Right ventricle myocardium inferior (tissue), 1 donor: ENCODE data around the gene TBC1D22A. TPM values are rescaled to one million over a fixed set of nuclear protein-coding genes. Genes with fewer than 3 reads are reported as not detected.
A peak's percentile ranks its signal among the peaks of the same experiment; 100 is the strongest.

Experiments used
- ATAC-seq: fragments of 200-7000 bp; cut with Tn5 transposase; one replicate; pipeline ENCODE4 v1.9.1; 2020; ENCODE audit warnings: mild to moderate bottlenecking, moderate library complexity
- DNase-seq: peaks from one replicate; pipeline ENCODE4 v3.0.0; 2021; ENCODE audit errors: missing footprints
- intact Hi-C: fragments of 100-400 bp; cut with DNase I; formaldehyde crosslinking; loops from one replicate; pipeline ENCODE4 v1.11.0; 2022
- total RNA-seq: library from RNA; stranded (reverse); fragmentation: NEBNext Ultra II Directional; extraction: Animal tissue kit (Norgen Biotek cat#: 25700); gene quantifications from one replicate; pipeline ENCODE4 v1.2.1, GENCODE V29; 2021
- donor health status: DM: no; HTN: yes; CAD: no; lungs with severe emphysema.

TBC1D22A gene
- total RNA-seq, 1 donor from 2014 or later = 14.6 TPM

DNA sequence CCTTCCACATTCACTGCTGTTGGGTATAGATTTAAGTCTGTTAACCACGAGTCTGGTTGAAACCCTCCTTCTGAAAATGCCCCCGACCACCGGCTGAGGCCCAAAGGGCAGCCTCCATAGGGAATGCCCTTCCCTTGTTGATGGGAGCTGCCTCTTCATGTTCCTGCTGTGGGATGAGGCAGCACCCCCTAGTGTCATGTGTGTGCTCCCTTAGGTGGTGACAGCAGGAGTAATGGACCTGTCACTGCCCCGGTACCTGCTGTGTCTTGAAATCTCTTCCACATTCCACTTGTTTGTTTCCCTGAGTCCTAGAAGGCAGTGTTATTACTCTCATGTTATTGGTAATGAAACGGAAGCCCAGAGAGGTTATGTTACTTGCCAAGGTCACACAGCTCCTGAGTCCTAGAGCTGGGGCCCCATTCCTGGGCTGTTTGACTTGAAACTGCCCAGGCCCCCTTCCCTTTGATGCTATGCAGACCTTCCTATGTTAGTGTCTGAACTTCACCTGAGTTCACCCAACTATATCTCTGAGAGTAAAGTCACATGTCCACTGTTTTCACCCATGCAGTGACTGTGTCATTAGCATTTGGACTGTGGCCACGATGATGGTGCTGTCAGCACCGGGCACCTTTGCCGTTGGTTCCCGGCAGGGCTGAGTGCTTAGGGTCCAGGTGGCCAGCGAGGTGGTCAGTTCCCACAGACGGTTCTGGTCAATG is 234.3 kb downstream of the TBC1D22A start:
- ATAC-seq = peak; percentile 53
- intact Hi-C loops = no loop called here
- DNase-seq = no peak

DNA sequence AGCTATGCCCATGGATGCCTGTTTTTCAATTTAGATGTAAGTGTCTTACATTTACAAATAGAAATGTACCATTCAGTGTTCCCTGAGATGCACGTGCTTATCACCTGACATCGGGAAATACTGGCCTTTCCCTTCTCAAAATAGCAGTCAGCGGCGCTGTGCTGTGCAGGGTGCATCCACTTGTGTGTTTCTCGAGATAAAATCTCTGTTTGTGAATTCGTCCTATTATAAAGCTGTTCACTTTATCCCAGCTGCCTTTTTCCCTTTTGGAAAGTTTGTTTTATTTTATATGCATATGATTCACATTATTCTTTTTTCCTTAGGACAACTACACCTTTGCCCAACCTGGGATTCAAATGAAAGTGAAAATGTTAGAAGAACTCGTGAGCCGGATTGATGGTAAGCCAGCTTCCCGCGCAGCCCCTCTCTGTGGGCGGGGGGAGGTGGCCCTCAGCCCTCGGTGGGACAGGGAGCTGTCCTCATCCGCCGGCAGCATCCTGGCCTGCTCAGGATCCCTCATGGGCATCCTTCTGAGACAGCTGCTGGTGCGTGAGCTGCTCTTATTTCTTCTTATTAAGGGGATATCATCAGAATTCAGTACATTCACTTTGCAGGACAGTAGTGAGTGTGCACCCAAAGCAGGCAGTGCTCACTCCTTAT is 235.0 kb downstream of the TBC1D22A start:
- ATAC-seq = no peak
- peak; percentile 45 for DNase-seq
- intact Hi-C loops = no loop called here

DNA sequence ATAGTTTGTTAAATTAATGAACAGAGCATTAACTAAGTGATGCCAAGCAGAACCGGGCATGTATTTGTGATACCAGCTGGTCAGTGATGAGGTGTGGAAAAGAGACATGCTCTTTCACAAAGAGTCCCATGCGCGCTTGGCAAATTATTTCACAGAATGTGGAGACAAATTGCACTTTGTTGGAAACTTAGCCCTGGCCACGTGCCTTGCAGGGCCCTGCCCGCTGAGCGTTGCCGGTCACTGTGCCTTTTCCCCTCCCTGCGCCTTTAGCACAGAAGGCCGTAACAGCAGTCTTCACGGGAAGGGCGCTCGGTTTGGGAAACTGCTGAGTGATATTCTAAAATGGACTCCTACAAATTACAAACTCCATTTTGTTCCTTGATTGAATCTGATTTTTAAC is 235.9 kb downstream of the TBC1D22A start:
- intact Hi-C loops = no loop called here
- no peak for ATAC-seq
- DNase-seq = no peak

DNA sequence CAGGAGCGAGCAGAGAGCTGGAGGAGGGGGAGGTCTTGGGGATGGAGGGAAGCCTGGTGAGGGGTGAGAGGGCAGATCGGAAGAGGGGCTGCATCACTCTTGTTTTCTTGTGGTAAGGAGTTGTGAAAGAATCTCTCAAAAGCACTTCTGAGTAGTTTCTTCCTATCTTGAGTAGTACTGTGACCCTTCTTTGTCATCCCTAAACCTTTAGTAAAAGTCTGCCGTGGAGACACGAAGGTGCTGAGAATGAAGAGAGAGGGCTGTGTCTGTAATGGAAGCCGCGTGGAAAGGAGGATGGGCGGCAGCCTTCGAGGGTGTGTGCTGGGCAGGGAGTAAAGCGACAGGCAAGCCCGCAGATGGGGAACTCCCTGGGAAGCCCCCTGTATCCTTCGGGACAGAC is 237.8 kb downstream of the TBC1D22A start:
- DNase-seq (no peak), ATAC-seq (no peak)
- intact Hi-C loops = no loop called here

DNA sequence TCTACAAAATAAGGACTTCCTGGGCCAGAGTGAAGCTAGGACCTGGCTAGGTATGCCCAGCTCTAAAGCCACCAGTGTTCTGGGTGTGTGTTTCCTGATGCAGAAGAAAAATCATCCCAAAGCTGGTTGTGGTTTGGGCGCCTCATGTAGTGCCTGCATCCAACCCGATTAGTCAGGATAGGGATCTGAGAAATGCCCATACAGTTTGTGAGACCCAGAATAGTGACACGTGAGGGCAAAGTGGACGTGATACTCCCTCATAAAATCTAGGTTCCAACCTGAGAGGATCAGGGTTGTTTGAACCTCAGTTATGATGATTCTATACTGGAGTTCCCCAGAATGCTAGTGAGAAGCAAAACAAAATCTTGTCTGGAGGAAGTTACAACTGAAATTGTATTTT is 238.4 kb downstream of the TBC1D22A start:
- intact Hi-C loops = no loop called here
- DNase-seq (no peak), ATAC-seq (no peak)

DNA sequence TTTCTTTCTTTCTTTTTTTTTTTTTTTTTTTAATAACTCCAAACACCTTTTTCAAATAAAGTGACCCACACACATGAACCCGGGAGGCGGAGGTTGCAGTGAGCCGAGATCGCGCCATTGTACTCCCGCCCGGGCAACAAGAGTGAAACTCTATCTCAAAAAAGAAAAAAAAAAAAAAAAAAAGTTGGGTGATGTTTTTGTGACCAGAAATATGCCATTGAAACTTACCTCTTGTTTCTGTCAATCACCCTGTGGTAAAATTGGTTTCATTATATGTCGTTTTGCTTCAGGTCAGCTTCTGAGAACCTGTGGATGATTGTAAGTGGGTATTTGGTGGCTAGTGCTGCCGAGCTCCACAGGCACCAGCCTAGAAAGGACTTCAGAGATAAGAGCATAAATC is 238.8 kb downstream of the TBC1D22A start:
- no peak for DNase-seq
- no peak for ATAC-seq
- intact Hi-C loops = no loop called here

DNA sequence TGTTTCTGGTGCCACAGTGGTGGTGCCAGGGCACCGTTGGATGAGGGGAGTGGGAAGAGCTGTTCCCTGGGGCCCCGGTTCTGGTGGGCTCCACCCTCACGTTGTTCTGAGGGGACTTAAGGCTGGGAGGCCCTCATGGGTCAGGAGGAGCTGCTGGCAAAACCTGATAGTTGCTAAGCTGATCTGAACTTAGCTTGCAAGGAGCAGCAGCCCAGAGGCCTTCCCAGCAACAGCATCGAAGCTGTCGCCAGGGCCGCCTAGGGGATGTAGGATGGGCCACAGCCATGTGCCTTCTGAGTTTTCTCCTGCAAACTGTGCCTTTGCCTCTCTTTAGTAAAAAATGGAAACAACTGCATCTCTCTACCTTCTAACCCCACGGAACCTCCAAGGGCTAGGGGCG is 240.2 kb downstream of the TBC1D22A start:
- DNase-seq (no peak), ATAC-seq (no peak)
- intact Hi-C loops = no loop called here

DNA sequence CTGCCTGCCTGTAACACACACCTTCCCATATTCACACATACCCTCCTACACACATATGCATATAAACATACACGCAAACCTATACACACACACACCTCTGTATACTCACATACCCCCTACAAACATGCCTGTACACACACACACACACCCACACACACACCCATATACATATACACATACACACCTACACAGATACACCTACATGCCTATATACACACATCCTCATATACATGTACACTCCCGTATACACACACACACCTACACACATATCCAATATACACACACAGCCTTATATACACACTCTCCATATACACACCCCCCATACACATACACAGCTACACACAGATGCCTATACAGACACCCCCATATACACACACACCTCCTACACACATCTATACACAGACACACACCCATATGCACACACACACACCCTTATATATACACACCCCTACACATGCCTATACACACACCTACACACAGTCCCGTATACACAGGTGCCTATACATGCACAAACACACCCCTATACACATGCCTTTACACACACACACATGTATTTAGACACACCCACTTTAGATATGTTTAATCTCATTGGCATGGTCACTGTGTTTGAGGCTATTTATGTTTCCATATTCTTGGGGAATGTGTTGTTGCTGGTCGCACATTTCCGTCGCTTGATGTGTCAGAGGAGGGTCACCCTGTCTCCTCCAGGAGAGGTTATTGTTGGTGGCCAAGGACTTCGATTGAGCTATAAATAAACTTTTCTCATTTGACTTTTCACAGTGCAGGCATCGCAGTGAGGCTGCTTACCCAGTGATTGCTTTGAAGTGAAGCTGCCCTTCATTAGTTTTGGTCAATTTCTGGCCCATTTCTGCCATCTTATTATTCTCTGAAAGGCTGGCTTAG is 243.3 kb downstream of the TBC1D22A start:
- intact Hi-C loops = no loop called here
- DNase-seq = no peak
- ATAC-seq = peak; percentile 44

DNA sequence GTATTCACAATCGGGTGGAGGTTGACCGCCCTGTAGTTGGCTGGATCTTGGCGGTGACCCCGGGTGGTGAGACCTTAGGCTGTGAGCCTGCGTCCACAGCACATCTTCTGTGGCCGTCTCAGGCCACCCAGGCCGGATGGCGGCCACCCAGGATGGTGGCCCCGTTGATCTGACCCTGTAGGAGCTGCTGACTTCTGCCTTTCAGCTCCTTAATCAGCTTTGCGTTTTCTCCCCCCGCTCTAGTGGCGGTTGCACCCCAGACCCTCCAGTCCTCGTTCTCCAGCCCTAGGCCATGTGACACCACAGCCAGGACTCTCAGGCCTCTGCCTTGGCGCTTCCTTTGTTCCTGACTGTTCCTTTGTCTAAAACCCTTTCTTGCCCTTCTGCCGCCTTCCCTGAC is 244.0 kb downstream of the TBC1D22A start:
- intact Hi-C loops = no loop called here
- DNase-seq = no peak
- ATAC-seq = no peak

DNA sequence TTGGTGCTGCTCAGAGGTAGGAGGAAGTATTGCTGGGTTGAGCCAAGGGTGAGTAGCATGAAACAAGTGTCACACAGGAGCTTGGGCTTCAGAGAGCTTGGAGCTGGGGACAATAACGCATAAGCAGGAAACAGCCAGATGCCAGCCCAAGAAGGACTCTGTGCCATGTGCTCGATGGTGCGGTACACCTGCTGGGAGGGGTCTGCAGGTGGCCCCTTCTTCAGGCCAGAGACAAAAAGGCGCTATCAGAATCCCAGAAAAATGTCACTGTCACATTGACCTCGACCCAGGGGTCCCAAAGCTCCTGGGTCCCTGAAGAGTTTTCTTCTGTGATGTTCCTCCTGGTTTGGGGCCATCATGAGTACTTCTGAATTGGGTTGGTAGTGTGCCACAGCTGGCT is 244.4 kb downstream of the TBC1D22A start:
- DNase-seq (no peak), ATAC-seq (no peak)
- intact Hi-C loops = no loop called here

DNA sequence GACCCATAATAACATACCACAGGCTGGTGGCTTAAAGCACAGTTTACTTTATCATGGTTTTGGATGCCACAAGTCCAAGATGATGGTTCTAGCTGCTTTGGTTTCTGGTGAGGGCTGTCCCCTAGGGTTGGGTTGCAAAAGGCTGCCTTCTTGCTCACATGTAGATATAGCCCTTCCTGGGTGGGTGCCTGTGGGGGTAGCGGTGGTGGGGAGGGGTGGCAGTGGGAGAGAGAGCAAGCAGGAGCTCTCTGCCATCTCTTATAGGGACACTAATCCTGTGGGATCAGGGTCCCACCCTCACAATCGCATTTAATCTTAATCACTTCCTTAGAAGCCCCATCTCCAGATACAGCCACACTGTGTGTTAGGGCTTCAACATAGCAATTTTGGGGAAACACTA is 245.0 kb downstream of the TBC1D22A start:
- ATAC-seq = no peak
- intact Hi-C loops = no loop called here
- no peak for DNase-seq

DNA sequence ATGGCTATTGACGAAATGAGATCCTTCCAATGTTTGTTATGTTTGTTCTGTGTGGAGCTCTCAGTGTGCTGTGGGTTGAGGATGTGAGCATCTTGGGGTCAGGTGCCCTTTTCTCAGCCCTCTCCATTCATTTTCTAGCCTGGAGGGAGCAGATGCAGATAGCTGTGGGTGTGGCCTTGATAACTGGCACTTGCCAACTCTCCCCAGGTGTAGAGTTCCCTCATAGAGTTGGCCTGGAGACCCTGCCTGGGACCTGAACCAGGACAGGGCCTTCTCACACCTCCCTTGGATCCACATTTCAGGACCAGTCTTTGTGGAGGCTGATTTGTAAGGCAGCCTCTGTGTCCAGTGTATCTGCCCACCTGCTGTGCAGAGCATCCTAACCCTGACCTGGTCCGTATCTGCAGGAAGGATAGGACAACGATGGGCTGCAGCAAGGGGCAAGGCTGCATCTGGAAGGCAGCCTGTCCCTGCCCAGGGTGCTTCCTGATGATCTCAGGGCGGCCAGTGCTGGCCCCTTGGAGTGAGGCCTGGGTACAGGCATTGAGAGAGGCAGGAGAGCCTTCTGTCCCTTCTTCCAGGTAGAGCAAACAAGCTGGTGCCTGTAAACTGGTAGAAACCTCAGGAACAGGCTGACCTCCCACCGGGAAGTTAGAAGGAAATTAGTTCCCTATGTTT is 245.9 kb downstream of the TBC1D22A start:
- ATAC-seq (no peak), DNase-seq (no peak)
- intact Hi-C loops = no loop called here

DNA sequence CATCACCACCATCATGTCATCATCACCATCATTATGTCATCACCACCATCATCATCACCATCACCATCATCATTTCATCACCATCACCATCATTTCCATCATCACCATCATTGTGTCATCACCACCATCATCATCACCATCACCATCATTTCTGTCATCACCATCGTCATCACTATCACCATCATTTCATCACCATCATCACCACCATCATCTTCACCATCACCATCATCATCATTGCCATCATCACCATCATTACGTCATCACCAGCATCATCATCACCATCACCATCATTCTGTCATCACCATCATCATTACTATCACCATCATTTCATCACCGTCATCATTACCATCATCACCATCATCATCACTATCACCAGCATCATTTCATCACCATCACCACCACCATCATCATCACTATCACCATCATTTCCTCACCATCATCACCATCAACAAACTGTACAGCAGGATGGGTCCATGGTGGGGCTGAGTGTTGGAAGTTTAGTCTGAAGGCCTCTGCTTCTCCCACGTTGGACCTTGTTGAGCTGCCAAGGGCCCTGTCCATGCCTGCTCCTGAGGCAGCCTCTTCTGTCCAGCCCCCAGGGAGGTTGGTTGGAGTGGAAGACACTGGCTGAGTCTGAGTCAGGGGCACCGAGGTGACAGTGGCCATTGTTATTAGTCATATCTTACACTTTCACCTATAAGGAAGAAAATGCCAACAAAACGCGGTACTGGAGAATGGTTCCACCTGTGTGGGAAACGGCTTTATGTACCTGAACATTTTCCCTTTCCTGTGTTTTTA is 247.1 kb downstream of the TBC1D22A start:
- intact Hi-C loops = no loop called here

DNA sequence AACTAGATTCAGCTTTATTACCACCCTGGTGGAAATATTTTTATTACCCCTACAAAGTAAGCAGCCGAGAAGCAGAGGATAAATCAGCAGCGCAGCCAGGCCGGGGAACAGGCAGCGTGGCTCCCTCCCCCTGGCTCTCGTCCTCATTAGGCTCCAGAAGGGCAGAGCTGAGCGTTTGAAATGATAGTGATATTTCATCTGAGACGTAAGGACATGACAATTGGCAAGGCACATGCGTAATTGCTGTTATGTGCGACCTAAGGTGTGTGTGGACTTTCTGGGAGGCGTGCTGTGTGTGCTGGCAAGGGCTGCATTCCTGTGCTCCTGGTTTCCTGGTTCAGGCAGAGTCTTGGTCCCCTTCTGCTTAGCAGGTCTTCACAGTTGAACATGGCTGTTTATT is 247.8 kb downstream of the TBC1D22A start:
- DNase-seq = no peak
- no peak for ATAC-seq
- intact Hi-C loops = no loop called here

More for the DNA sequence above, 247.1 kb downstream of the TBC1D22A start:
- no peak for ATAC-seq
- no peak for DNase-seq

DNA sequence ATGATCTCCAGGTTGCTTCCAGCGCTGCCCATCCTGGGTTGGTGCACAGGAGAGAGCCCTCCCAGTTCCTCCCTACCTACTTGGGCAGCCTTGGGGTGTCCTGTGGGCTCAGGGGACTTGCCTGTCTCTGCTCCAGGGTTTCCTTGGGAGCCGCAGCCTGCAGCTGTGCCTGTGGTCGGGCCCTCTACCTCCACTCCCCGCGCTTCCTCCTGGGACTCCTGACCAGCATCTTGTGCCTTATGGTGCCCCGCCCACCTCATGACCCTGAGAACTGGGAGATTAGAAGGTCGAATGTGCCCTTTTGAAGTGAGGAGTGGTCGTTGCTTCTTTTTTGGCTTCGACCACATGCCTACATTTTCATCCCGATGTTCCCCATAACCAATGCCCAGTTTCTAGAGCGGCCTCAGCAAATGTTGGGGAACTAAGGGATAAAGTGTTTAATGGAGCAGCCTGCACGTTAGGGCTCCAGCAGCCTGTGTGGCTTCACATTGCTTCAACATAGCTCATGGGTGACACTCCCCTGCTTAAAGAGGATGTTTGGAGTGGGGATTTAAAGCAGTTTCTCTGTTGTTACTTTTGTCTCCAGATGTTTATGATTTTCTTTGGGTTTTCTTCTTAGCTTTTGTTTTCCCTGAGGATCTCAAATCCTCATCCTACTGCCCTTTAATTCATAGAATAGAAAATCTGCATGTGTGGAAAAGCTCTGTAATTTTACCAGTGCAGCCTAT is 248.8 kb downstream of the TBC1D22A start:
- DNase-seq (no peak), ATAC-seq (no peak)
- intact Hi-C loops = no loop called here

DNA sequence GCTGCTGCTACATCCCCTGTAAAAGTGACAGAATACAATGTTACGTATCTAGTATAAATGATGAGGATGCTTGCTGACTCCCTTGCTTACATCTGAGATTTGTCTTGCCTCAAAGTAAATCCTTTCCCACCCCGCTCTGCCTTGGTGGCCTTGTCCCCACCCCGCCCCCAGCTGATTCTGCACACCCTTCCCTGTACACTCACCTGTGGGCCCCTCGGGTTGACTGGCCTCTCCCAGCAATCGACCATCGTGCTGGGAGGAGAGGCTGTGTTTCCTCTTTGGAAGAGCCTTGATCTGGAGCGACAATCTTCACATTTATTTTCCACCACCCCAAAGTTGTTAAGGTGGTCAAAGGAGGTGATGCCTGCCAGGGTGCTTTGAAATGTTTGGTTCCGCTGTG is 249.4 kb downstream of the TBC1D22A start:
- intact Hi-C loops = no loop called here
- DNase-seq = no peak
- no peak for ATAC-seq

DNA sequence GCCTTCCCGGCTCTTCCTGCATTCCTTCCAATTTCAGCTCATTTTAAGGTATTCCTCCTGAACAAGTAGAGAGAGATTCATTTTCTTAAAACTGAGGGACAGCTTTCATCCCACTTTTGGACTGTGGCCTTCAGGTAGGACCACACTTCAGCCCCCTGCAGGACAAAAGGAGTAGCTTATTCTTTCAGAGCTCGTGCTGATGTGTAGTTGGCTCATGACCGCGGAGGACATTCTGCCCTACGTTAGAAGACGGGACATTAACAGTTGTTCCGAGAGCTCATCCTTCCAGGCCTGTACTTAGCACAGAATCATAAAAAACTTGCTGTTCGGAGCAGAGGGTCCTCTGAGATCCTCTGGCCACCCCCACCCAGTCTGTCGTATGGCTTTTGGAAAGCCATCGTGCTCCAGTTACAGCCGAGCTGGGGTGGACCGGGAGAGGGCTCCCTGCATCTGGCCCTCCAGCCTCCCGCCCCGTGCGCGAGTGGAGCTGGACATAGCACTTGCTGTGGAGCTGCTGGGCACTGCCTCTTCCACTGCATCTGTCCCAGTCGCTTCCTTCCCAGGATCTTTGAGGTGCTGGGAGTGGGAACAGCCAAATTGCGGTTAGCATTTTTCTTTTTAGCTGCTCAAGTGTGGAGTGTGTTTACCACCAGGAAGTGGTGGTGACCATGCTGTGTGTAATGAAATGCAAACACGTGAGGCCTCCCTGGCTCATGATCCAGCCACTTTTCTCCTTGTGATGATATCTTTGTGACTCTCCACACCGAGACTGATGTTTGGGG is 250.3 kb downstream of the TBC1D22A start:
- intact Hi-C loops = no loop called here
- peak; percentile 46 for DNase-seq
- ATAC-seq = no peak
